Fibroblast of the aortic adventitia (primary cell): ENCODE results near the gene HECW1. TPM values are rescaled to one million over a fixed set of nuclear protein-coding genes. Genes with fewer than 3 reads are reported as not detected.
"Not testable (repeated sequence)": the region's sequence is repeated elsewhere in the genome, so short reads cannot be mapped to it uniquely, and the experiment has no call there.

ENCODE experiments used
- DNase-seq: peaks from one replicate; pipeline ENCODE4 v3.0.0-alpha.2; 2010; ENCODE audit warnings: low read depth
- H3K4me3 ChIP-seq: 2 replicates; pipeline ENCODE4 v1.5.1; 2011; ENCODE audit warnings: low read depth, mild to moderate bottlenecking, control low read depth, low read length, moderate library complexity
- CTCF ChIP-seq: IDR thresholded peaks from 2 replicates; pipeline ENCODE4 v1.5.1; 2011; ENCODE audit warnings: mild to moderate bottlenecking, low read length, control low read depth, inconsistent platforms; ENCODE audit not compliant: insufficient read depth
- total RNA-seq: library from RNA; depleted of rRNA; stranded (reverse); fragments of >200 nt; gene quantifications from 2 replicates; pipeline ENCODE4 v1.2.3, GENCODE V29; 2012; ENCODE audit warnings: low replicate concordance

HECW1 gene
- total RNA-seq, 1 donor: 3.6 TPM

GRCh38 chr7:43582503-43583423 is 470.3 kb downstream of the HECW1 start, which contains the start of gene STK17A:
Gene STK17A (plus strand): TSS chr7:43583108. CDS start chr7:43583244, 136 bp downstream.
- peak within 1 kb of the TSS; percentile 89 for H3K4me3 ChIP-seq
- TF ChIP-seq CTCF: peak; percentile 99
- peak; percentile 87 for DNase-seq

- peak; percentile 21 for TF ChIP-seq CTCF
- DNase-seq: peak; percentile 54
Measured at GRCh38 chr7:43583424-43584194, 471.2 kb downstream of the HECW1 start.

DNA sequence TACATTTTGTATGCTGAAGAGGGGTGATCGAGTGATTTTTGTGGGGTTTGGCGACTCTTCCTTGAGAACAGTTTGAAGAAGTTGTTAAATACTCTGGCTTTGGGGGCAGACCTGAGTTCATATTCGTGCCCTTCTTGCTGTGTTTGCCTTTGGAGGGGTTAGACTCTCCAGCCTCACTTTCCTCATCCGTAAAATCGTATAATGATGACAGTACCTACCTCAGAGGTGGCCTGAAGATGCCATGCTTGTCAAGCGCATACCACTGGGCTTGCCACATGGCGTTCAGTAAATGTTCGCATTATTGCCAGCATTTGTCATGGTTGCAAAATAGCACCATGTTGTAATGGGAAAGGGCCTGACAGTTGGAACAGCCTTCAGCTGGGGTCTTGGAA is 471.7 kb downstream of the HECW1 start:
- H3K4me3 ChIP-seq: peak overlapping the region; percentile 89
- TF ChIP-seq CTCF: no peak
- peak; percentile 73 for DNase-seq

More at GRCh38 chr7:43583424-43584194, 471.2 kb downstream of the HECW1 start:
- peak overlapping the region; percentile 89 for H3K4me3 ChIP-seq

GRCh38 chr7:43584733-43585132 is 472.3 kb downstream of the HECW1 start:
- peak overlapping the region; percentile 89 for H3K4me3 ChIP-seq
- not testable (repeated sequence) for DNase-seq

- H3K4me3 ChIP-seq: peak overlapping the region; percentile 13
- DNase-seq: peak; percentile 90
- TF ChIP-seq CTCF: no peak
Measured at GRCh38 chr7:43585562-43585961, 473.1 kb downstream of the HECW1 start.

DNA sequence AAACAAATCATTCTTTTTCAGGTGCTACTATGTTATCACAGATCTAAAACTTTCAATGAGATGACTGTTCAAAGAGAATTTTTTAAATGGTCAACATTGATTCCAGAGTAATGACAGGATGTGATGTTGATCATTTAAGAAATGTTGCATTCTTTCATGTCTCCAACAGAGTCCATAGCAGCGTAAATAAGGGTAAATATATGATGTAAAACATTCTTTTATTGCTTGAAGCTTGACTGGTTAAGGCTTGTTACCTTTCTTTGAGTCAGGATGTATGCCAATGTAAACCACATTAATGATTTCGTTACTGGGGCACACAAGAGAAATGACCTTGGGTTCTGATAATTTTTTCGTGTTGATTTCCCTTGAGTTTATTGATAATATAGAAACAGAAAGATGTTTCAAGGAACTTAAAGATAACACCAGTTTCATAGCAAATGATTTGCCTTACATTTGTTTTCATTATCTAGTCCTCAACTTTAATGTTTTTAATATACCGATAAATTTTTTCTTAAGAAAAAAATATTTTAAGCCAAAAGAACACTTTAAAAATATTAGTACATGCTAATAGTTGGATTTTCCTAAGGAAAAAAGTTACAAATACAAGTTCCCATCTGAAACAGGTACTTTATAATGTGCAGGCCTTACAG is 473.9 kb downstream of the HECW1 start:
- no peak overlapping the region for H3K4me3 ChIP-seq
- no peak for TF ChIP-seq CTCF
- no peak for DNase-seq
